GM21723 (cell line): Measurements from ENCODE around the gene ABHD14A.
"Not testable (repeated sequence)": the region's sequence is repeated elsewhere in the genome, so short reads cannot be mapped to it uniquely, and the experiment has no call there.

ENCODE experiments used
- ATAC-seq: cut with Tn5 transposase; IDR thresholded peaks from one replicate; pipeline ENCODE4 v1.9.1; 2021; ENCODE audit warnings: mild to moderate bottlenecking, moderate library complexity; ENCODE audit not compliant: unreplicated experiment

The ABHD14A gene

GRCh38 chr3:51990501-51990971 lies 15.7 kb downstream of the ABHD14A start:
- not testable (repeated sequence) for ATAC-seq

GRCh38 chr3:51992017-51992682 lies 17.3 kb downstream of the ABHD14A start:
- no peak for ATAC-seq

- not testable (repeated sequence) for ATAC-seq
Observed at GRCh38 chr3:51993657-51994056, 18.8 kb downstream of the ABHD14A start.

GRCh38 chr3:51994530-51994929 lies 19.7 kb downstream of the ABHD14A start:
- ATAC-seq, result no peak

GRCh38 chr3:51995346-51996163 lies 20.7 kb downstream of the ABHD14A start, which contains the start of gene RPL29:
RPL29 (minus strand) TSS chr3:51995895; CDS start chr3:51995461, 434 bp downstream.
- peak; percentile 87 for ATAC-seq

- no peak for ATAC-seq
Observed at GRCh38 chr3:51997172-51997571, 22.3 kb downstream of the ABHD14A start.

GRCh38 chr3:51997935-51998596 lies 23.2 kb downstream of the ABHD14A start:
- no peak for ATAC-seq

- ATAC-seq, result no peak
Observed at GRCh38 chr3:51998774-51999173, 23.9 kb downstream of the ABHD14A start.

GRCh38 chr3:51999846-52000245 lies 25.0 kb downstream of the ABHD14A start:
- ATAC-seq, result no peak

- ATAC-seq, result peak; percentile 87
Observed at GRCh38 chr3:52001443-52001974, 26.6 kb downstream of the ABHD14A start.

- ATAC-seq, result no peak
Observed at GRCh38 chr3:52002748-52003147, 27.9 kb downstream of the ABHD14A start.

GRCh38 chr3:52004163-52004787 lies 29.4 kb downstream of the ABHD14A start:
- no peak for ATAC-seq

GRCh38 chr3:52004906-52005395 lies 30.1 kb downstream of the ABHD14A start:
- no peak for ATAC-seq

- ATAC-seq, result no peak
Observed at GRCh38 chr3:52005571-52005986, 30.7 kb downstream of the ABHD14A start.

GRCh38 chr3:52006017-52006819 lies 31.4 kb downstream of the ABHD14A start:
- ATAC-seq, result no peak

- no peak for ATAC-seq
Observed at GRCh38 chr3:52006820-52007133, 31.9 kb downstream of the ABHD14A start.

GRCh38 chr3:52007291-52007690 lies 32.4 kb downstream of the ABHD14A start:
- no peak for ATAC-seq

GRCh38 chr3:52010431-52010830 lies 35.6 kb downstream of the ABHD14A start:
- no peak for ATAC-seq

- ATAC-seq, result no peak
Observed at GRCh38 chr3:52012699-52013098, 37.8 kb downstream of the ABHD14A start.
